OCI-LY7 (cell line): ENCODE data around the gene MARCHF4. TPM values are rescaled to one million over a fixed set of nuclear protein-coding genes. Genes with fewer than 3 reads are reported as not detected.

Experiments used
- BruUV-seq: library from RNA; stranded (reverse); fragments of 400-500 nt; replicated peaks from 2 replicates; lab custom pipeline; 2021; lab: Mats Ljungman, UMichigan
- CTCF ChIA-PET: fragments of 300-600 bp; sonication (Branson Sonifier 250); formaldehyde crosslinking; loops from one replicate; lab custom pipeline; 2022; ENCODE audit warnings: antibody characterized with exemption; ENCODE audit not compliant: unreplicated experiment; lab: Charles Lee
- POLR2A ChIA-PET: fragments of 300-600 bp; sonication (Branson Sonifier 250); formaldehyde crosslinking; loops from one replicate; lab custom pipeline; 2022; ENCODE audit warnings: antibody characterized with exemption; lab: Charles Lee
- DNase-seq: peaks from one replicate; pipeline ENCODE4 v3.0.0-alpha.2; 2015; ENCODE audit warnings: low spot score
- H2AFZ ChIP-seq: fragments of 200-600 bp; sonication (generic), shearing (Covaris generic); 2 replicates; pipeline ENCODE4 v1.6.1; 2014; ENCODE audit warnings: mild to moderate bottlenecking, antibody characterized with exemption, low read length, moderate library complexity
- H3K27ac ChIP-seq: fragments of 200-600 bp; sonication (generic); 2 replicates; pipeline ENCODE4 v1.5.1; 2014; ENCODE audit warnings: mixed run types, low read depth, mild to moderate bottlenecking, moderate library complexity, low read length, inconsistent platforms; ENCODE audit not compliant: poor library complexity, severe bottlenecking
- H3K36me3 ChIP-seq: fragments of 200-600 bp; sonication (generic); 2 replicates; pipeline ENCODE4 v1.6.1; 2014; ENCODE audit warnings: mild to moderate bottlenecking, antibody characterized with exemption, low read length, moderate library complexity, mixed read lengths; ENCODE audit not compliant: insufficient read depth
- H3K4me1 ChIP-seq: fragments of 200-600 bp; sonication (generic); 2 replicates; pipeline ENCODE4 v1.5.1; 2014; ENCODE audit warnings: mild to moderate bottlenecking, low read length; ENCODE audit not compliant: insufficient read depth, poor library complexity, severe bottlenecking
- H3K4me2 ChIP-seq: fragments of 200-600 bp; sonication (generic); 2 replicates; pipeline ENCODE4 v1.6.1; 2014; ENCODE audit warnings: mild to moderate bottlenecking, low read length
- H3K4me3 ChIP-seq: fragments of 200-600 bp; sonication (generic); 2 replicates; pipeline ENCODE4 v1.5.1; 2014; ENCODE audit warnings: mild to moderate bottlenecking, low read depth, low read length; ENCODE audit not compliant: poor library complexity, severe bottlenecking
- H3K79me2 ChIP-seq: fragments of 200-600 bp; sonication (generic); 2 replicates; pipeline ENCODE4 v1.6.1; 2016; ENCODE audit warnings: low read depth, mild to moderate bottlenecking, low read length, moderate library complexity, mixed read lengths; ENCODE audit not compliant: insufficient read depth
- H3K9me2 ChIP-seq: fragments of 200-600 bp; sonication (generic); 2 replicates; pipeline ENCODE4 v1.6.1; 2016; ENCODE audit warnings: mild to moderate bottlenecking, low read length, mixed read lengths; ENCODE audit not compliant: insufficient read depth
- H3K9me3 ChIP-seq: fragments of 200-600 bp; sonication (generic); 2 replicates; pipeline ENCODE4 v1.6.1; 2014; ENCODE audit warnings: mild to moderate bottlenecking, mixed run types, low read length, mixed read lengths
- H4K20me1 ChIP-seq: fragments of 200-600 bp; sonication (generic); 2 replicates; pipeline ENCODE4 v1.6.1; 2014; ENCODE audit warnings: mild to moderate bottlenecking, antibody characterized with exemption, low read length, moderate library complexity, mixed read lengths; ENCODE audit not compliant: insufficient read depth
- CTCF ChIP-seq: fragments of 200-600 bp; sonication (generic); conservative IDR thresholded peaks from 2 replicates; pipeline ENCODE4 v1.5.1; 2014; ENCODE audit warnings: mild to moderate bottlenecking, antibody characterized with exemption, low read length, moderate library complexity, mixed read lengths
- EZH2phosphoT487 ChIP-seq: fragments of 200-600 bp; sonication (generic); IDR thresholded peaks from 2 replicates; pipeline ENCODE4 v1.6.1; 2018; ENCODE audit warnings: low read depth, borderline replicate concordance, mild to moderate bottlenecking, mixed run types, antibody characterized with exemption, low read length, moderate library complexity, mixed read lengths
- intact Hi-C: fragments of 100-400 bp; cut with micrococcal nuclease; formaldehyde crosslinking; loops from one replicate; pipeline ENCODE4 v1.10.0; 2022; ENCODE audit not compliant: unreplicated experiment
- total RNA-seq, 2 experiments: library from RNA; depleted of rRNA in 1 of 2; stranded (reverse); fragments of >200 nt in 1 of 2; shearing (Covaris generic) in 1 of 2; gene quantifications; 2 replicates each; pipeline ENCODE4 v1.2.3, GENCODE V29; 2014 to 2022

The MARCHF4 gene
- total RNA-seq, 2 experiments from 2014 or later: not detected

- Histone ChIP-seq H3K4me3 (no peak overlapping the region), H3K36me3 (peaks cover 48% of the 10 kb centered on the region), H4K20me1 (no peaks in the 10 kb centered on the region), H3K9me3 (no peaks in the 10 kb centered on the region), H3K4me1 (peaks cover 7% of the 10 kb centered on the region), H3K79me2 (no peaks in the 10 kb centered on the region), H3K4me2 (no peak overlapping the region), H3K9me2 (no peaks in the 10 kb centered on the region), H3K27ac (no peak overlapping the region), H2AFZ (no peak overlapping the region)
- CTCF ChIA-PET: no interaction called here
- no TSS peak for BruUV-seq
- DNase-seq: no peak
- POLR2A ChIA-PET: interaction anchor here (0.8 kb wide), 1 partner anchor 11 kb away, joined by 3 read pairs; no protein-coding TSS in a partner anchor
- TF ChIP-seq CTCF (no peak), EZH2phosphoT487 (no peak)
- intact Hi-C loops: no loop called here
These were observed 46.7 kb upstream of the MARCHF4 start for GRCh38 chr2:216418981-216419380.

GRCh38 chr2:216416571-216417307 lies 44.5 kb upstream of the MARCHF4 start:
- Histone ChIP-seq H3K4me3 (no peak overlapping the region), H3K4me2 (peak overlapping the region; percentile 22; the same call in 1 of the 2 replicates), H3K36me3 (peaks cover 26% of the 10 kb centered on the region), H2AFZ (no peak overlapping the region), H3K79me2 (no peaks in the 10 kb centered on the region; the same call in 1 of the 2 replicates), H4K20me1 (no peaks in the 10 kb centered on the region), H3K9me3 (no peaks in the 10 kb centered on the region), H3K4me1 (peaks cover 9% of the 10 kb centered on the region), H3K9me2 (no peaks in the 10 kb centered on the region), H3K27ac (no peak overlapping the region)
- CTCF ChIA-PET: no interaction called here
- TF ChIP-seq EZH2phosphoT487: no peak
- no peak for TF ChIP-seq CTCF
- no TSS peak for BruUV-seq
- POLR2A ChIA-PET: no interaction called here
- no peak for DNase-seq
- intact Hi-C loops: no loop called here

GRCh38 chr2:216415541-216415940 lies 43.3 kb upstream of the MARCHF4 start:
- Histone ChIP-seq H3K4me1 (peaks cover 21% of the 10 kb centered on the region), H3K36me3 (peaks cover 16% of the 10 kb centered on the region), H3K9me3 (no peaks in the 10 kb centered on the region), H3K4me3 (no peak overlapping the region), H3K79me2 (no peaks in the 10 kb centered on the region; the same call in 1 of the 2 replicates), H3K4me2 (no peak overlapping the region), H2AFZ (no peak overlapping the region), H3K27ac (no peak overlapping the region), H4K20me1 (no peaks in the 10 kb centered on the region), H3K9me2 (no peaks in the 10 kb centered on the region)
- ChIA-PET CTCF (no interaction called here), POLR2A (interaction anchor here (0.7 to 1.4 kb wide), 3 partner anchors 11 to 195 kb away, joined by 3 to 10 read pairs (median 4); no protein-coding TSS in a partner anchor)
- intact Hi-C loops: no loop called here
- BruUV-seq: no TSS peak
- DNase-seq: no peak
- TF ChIP-seq CTCF (no peak), EZH2phosphoT487 (no peak)
